Uterus (tissue), 2 donors: ENCODE results near the gene RCN1.

Source experiments
- CTCF ChIP-seq, 4 experiments: fragments of 200-600 bp in 2 of 4; fragments of 450-650 bp in 2 of 4; sonication (generic) in 2 of 4; IDR thresholded peaks; one replicate each; pipeline ENCODE4 v1.5.1; 2016 to 2019; ENCODE audit warnings: antibody characterized with exemption in 4 of 4, mild to moderate bottlenecking in 2 of 4, moderate library complexity in 1 of 4
- POLR2A ChIP-seq, 2 donors: fragments of 450-650 bp; IDR thresholded peaks; one replicate each; pipeline ENCODE4 v1.6.1; 2016; ENCODE audit warnings: antibody characterized with exemption in 2 of 2, mild to moderate bottlenecking in 1 of 2, moderate library complexity in 1 of 2

GRCh38 chr11:32138902-32139301, 48.0 kb downstream of the RCN1 start:
- no peak for TF ChIP-seq POLR2A (IDR thresholded peaks at IDR 0.05)
- TF ChIP-seq CTCF (IDR thresholded peaks at IDR 0.05), result no peak
